ENCODE results near the gene UBAC1.
A peak's percentile ranks its signal among the peaks of the same experiment; 100 is the strongest.

Gene UBAC1

DNA sequence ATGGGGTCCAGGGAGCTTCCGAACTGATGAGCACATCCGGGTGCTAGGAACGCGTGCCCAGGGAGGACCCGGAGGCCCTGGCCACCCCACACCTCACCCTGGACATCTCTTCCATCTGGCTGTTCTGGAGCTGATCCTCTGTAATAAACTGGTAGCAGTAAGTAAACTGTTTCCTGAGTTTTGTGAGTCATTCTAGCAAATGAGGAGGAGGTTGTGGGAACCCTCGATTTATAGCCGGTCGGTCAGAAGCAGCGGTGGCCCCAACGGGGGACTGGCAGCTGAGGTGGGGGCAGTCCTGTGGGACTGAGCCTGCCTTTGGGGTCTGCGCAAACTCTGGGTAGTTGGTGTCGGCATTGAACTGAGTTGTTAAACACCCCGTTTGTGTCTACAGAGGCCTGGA is 15.4 kb upstream of the UBAC1 start:
- no peak for TF ChIP-seq ZNF335 (tag by site-specific recombination; conservative IDR thresholded peaks at IDR 0.05)
- TF ChIP-seq ZNF600 (tag by site-specific recombination; IDR thresholded peaks at IDR 0.05) = peak; percentile 16; the same call in 1 of the 2 replicates
- H3K36me3 ChIP-seq (ENCODE audit: control insufficient read depth in 2 of 2, insufficient read depth in 1 of 2, low read length in 2 of 2) = no peaks in the 10 kb centered on the region
- no peaks in the 10 kb centered on the region for H3K9me3 ChIP-seq (ENCODE audit: control insufficient read depth, insufficient read depth, low read depth, low read length)
- no peak overlapping the region for H3K27ac ChIP-seq (ENCODE audit: extremely low read depth, low read depth, low read length)
- POLR2A ChIA-PET = interaction anchor here (1.3 kb wide), 1 partner anchor 9 kb away, joined by 3 read pairs; no protein-coding TSS in a partner anchor
- H3K4me3 ChIP-seq (ENCODE audit: low read depth, low read length) = no peak overlapping the region
- CTCF ChIA-PET = interaction anchor here (0.7 to 1.2 kb wide), 5 partner anchors 9 to 179 kb away, joined by 3 to 5 read pairs (median 3); no protein-coding TSS in a partner anchor
- no peaks in the 10 kb centered on the region for H3K4me1 ChIP-seq (ENCODE audit: control insufficient read depth, insufficient read depth, low read length)

DNA sequence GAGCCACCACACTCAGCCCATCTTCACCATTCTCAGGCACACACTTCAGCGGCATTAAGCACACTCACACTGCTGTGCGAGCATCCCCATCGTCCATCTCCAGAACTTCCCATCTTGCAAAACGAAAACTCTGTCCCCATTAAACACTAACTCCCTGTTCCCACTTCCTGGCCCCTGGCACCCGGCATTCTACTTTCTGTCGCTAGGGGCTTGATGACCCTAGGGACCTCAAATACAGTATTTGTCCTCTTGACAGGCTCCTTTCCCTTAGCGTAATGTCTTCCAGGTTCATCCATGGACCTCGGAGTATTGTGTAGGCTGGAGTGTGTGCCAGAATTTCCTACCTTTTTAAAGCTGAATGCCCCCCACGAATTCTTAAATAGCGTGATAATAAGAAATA is 14.7 kb upstream of the UBAC1 start:
- ChIA-PET CTCF (interaction anchor here (0.7 to 1.2 kb wide), 5 partner anchors 8 to 178 kb away, joined by 3 to 5 read pairs (median 3); no protein-coding TSS in a partner anchor), POLR2A (interaction anchor here (0.5 to 1.3 kb wide), 2 partner anchors 8 to 309 kb away, joined by 3 read pairs; no protein-coding TSS in a partner anchor)
- no peak overlapping the region for H3K4me3 ChIP-seq (ENCODE audit: low read depth, low read length)

More for the DNA sequence above, 14.7 kb upstream of the UBAC1 start:
- H3K4me1 ChIP-seq (ENCODE audit: control insufficient read depth, insufficient read depth, low read length) = no peaks in the 10 kb centered on the region
- TF ChIP-seq BCL11A (tag by site-specific recombination; IDR thresholded peaks at IDR 0.05; ENCODE audit: low read depth) (no peak), FEZF1 (tag by site-specific recombination; IDR thresholded peaks at IDR 0.05) (no peak), ZNF140 (tag by site-specific recombination; IDR thresholded peaks at IDR 0.05) (no peak), ZNF302 (tag by site-specific recombination; IDR thresholded peaks at IDR 0.05; ENCODE audit: low read depth) (no peak), TCF7L2 (IDR thresholded peaks at IDR 0.05; ENCODE audit: borderline replicate concordance, low read depth, low read length) (no peak), ZNF48 (tag by site-specific recombination; IDR thresholded peaks at IDR 0.05) (no peak), ZNF175 (tag by site-specific recombination; IDR thresholded peaks at IDR 0.05) (no peak), ZBTB48 (tag by site-specific recombination; IDR thresholded peaks at IDR 0.05) (no peak), ZSCAN16 (tag by site-specific recombination; IDR thresholded peaks at IDR 0.05) (no peak), ZNF560 (tag by site-specific recombination; IDR thresholded peaks at IDR 0.05; ENCODE audit: borderline replicate concordance) (no peak)
- TF ChIP-seq, protein P1, sequence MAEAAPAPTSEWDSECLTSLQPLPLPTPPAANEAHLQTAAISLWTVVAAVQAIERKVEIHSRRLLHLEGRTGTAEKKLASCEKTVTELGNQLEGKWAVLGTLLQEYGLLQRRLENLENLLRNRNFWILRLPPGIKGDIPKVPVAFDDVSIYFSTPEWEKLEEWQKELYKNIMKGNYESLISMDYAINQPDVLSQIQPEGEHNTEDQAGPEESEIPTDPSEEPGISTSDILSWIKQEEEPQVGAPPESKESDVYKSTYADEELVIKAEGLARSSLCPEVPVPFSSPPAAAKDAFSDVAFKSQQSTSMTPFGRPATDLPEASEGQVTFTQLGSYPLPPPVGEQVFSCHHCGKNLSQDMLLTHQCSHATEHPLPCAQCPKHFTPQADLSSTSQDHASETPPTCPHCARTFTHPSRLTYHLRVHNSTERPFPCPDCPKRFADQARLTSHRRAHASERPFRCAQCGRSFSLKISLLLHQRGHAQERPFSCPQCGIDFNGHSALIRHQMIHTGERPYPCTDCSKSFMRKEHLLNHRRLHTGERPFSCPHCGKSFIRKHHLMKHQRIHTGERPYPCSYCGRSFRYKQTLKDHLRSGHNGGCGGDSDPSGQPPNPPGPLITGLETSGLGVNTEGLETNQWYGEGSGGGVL (tag by site-specific recombination; IDR thresholded peaks at IDR 0.05) = no peak
- TF ChIP-seq, protein P2, sequence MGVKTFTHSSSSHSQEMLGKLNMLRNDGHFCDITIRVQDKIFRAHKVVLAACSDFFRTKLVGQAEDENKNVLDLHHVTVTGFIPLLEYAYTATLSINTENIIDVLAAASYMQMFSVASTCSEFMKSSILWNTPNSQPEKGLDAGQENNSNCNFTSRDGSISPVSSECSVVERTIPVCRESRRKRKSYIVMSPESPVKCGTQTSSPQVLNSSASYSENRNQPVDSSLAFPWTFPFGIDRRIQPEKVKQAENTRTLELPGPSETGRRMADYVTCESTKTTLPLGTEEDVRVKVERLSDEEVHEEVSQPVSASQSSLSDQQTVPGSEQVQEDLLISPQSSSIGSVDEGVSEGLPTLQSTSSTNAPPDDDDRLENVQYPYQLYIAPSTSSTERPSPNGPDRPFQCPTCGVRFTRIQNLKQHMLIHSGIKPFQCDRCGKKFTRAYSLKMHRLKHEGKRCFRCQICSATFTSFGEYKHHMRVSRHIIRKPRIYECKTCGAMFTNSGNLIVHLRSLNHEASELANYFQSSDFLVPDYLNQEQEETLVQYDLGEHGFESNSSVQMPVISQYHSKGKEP (tag by site-specific recombination; IDR thresholded peaks at IDR 0.05) = no peak
- TF ChIP-seq, protein P3, sequence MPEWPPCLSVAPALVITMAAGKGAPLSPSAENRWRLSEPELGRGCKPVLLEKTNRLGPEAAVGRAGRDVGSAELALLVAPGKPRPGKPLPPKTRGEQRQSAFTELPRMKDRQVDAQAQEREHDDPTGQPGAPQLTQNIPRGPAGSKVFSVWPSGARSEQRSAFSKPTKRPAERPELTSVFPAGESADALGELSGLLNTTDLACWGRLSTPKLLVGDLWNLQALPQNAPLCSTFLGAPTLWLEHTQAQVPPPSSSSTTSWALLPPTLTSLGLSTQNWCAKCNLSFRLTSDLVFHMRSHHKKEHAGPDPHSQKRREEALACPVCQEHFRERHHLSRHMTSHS (tag by site-specific recombination; IDR thresholded peaks at IDR 0.05) = no peak
- TF ChIP-seq, protein P4, sequence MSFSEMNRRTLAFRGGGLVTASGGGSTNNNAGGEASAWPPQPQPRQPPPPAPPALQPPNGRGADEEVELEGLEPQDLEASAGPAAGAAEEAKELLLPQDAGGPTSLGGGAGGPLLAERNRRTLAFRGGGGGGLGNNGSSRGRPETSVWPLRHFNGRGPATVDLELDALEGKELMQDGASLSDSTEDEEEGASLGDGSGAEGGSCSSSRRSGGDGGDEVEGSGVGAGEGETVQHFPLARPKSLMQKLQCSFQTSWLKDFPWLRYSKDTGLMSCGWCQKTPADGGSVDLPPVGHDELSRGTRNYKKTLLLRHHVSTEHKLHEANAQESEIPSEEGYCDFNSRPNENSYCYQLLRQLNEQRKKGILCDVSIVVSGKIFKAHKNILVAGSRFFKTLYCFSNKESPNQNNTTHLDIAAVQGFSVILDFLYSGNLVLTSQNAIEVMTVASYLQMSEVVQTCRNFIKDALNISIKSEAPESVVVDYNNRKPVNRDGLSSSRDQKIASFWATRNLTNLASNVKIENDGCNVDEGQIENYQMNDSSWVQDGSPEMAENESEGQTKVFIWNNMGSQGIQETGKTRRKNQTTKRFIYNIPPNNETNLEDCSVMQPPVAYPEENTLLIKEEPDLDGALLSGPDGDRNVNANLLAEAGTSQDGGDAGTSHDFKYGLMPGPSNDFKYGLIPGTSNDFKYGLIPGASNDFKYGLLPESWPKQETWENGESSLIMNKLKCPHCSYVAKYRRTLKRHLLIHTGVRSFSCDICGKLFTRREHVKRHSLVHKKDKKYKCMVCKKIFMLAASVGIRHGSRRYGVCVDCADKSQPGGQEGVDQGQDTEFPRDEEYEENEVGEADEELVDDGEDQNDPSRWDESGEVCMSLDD (tag by site-specific recombination; IDR thresholded peaks at IDR 0.05) = no peak
- TF ChIP-seq, protein P5, sequence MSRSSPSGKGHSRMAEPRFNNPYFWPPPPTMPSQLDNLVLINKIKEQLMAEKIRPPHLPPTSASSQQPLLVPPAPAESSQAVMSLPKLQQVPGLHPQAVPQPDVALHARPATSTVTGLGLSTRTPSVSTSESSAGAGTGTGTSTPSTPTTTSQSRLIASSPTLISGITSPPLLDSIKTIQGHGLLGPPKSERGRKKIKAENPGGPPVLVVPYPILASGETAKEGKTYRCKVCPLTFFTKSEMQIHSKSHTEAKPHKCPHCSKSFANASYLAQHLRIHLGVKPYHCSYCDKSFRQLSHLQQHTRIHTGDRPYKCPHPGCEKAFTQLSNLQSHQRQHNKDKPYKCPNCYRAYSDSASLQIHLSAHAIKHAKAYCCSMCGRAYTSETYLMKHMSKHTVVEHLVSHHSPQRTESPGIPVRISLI (tag by site-specific recombination; IDR thresholded peaks at IDR 0.05) = no peak
- no peak overlapping the region for H3K27ac ChIP-seq (ENCODE audit: extremely low read depth, low read depth, low read length)
- no peaks in the 10 kb centered on the region for H3K36me3 ChIP-seq (ENCODE audit: control insufficient read depth in 2 of 2, insufficient read depth in 1 of 2, low read length in 2 of 2)
- H3K9me3 ChIP-seq (ENCODE audit: control insufficient read depth, insufficient read depth, low read depth, low read length) = no peaks in the 10 kb centered on the region
